GM18511 (cell line): ENCODE results near the gene MFNG.

ENCODE experiments used
- ATAC-seq: cut with Tn5 transposase; IDR thresholded peaks from one replicate; pipeline ENCODE4 v1.9.1; 2021; ENCODE audit warnings: mild to moderate bottlenecking, moderate library complexity; ENCODE audit not compliant: unreplicated experiment

Gene MFNG

DNA sequence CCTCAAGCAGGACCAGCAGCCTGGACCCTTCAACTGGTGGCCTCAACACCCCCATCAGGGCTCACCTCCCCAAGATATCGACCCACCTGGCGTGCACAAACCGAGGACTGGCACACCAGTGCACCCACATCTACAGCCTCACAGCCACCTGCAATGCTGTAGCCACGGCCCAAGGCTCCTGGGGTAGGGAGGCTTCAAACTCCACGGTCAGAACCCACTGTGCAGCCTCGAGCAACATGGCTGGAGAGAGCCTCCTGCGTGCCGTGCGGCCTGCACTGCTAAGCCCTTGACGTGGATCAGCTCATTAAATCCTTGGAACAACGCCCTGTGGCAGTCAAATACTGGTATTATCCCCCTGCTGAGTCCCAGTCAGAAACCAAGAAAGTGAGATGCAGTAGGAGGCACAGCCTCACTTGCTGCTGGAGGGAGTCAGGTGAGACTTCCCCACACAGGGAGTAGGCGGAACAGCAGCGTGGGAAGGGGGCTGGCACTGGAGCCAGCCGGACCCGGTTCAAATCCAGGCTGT, 28.4 kb upstream of the MFNG start:
- no peak for ATAC-seq

DNA sequence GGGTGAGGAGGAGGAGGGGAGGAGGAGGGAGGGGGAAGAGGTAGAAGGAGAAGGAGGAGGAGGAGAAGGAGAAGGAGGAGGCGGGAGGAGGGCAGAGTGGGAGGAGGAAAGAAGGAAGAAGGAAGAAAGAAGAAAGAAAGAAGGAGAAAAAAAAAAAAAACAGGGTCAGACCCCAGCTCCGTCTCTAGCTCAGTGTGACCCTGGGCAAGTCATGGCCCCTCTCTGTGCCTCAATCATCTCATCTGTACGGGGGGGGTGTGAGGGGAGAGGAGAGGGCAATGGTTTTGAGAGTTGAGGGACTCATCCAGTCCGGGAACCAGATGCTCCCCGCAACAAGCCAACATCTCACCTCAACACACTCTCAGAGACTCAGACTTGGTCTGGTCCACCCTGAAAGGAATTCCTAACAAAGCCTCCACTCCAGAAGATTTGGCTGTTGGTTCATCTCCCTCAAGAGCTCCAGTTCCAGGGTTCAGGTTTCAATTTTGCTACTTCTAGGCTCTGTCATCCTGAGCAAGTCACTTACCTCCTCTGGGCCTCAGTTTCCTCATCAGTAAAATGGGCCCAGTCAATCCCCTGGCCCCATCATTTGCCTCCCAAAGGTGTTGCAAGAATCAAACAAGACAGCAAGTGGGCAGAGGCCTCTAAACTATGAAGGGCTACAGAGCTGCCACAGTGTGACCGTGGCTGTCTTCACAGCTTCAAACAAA, 25.4 kb upstream of the MFNG start:
- ATAC-seq: no peak

DNA sequence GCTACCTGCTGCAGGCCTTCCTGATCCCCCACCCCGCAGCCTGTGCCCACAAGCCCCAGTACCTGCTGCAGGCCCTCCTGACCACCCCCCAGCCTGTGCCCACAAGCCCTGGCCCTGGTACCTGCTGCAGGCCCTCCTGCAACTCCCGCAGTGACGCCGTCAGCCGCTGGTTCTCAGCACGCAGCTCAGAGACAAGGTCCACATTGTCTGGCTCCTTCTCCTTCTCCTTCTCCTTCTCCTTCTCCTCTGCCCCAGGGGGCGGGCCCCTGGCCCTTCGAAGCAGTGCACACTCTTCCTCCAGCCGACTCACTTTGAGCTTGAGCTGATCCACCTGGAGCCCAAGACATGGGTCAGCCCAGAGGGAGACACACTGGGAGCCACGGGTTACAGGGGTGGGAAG, 23.9 kb upstream of the MFNG start:
- ATAC-seq: no peak

DNA sequence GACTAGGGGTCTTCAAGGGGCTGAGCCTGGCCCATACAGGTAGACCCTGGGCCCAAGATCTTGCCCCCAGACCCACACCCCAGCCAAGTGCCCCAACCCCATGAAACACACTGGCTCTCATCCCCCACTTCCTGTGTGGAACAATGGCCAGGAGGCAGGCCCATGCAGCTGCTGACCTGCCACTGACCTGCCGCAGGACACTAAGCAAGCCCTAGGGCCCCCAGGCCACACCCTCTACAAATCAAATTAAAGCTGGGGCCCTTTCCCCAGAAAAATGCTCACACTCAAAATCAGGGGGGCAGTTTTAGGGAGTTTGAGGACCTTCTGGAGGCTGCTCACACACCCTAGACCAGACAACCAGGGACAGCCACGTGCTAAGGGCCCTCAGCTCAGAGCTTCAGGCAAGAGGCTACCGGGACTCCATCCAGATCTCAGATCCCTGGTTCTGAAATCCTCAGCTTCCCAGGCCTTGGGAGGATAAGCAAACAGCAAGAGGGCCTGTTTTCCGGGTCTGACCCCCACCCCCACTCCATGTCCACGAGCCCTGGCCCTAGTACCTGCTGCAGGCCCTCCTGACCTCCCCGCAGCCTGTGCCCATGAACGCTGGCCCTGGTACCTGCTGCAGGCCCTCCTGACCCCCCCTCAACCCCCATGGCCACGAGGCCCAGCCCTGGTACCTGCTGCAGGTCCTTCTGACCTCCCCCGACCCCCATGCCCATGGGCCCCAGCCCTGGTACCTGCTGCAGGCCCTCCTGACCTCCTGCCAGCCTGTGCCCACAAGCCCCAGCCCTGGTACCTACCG, 23.1 kb upstream of the MFNG start:
- no peak for ATAC-seq

GRCh38 chr22:37508431-37508992, 22.3 kb upstream of the MFNG start:
- ATAC-seq: no peak

- ATAC-seq: no peak
Measured at GRCh38 chr22:37507731-37508130, 21.5 kb upstream of the MFNG start.

DNA sequence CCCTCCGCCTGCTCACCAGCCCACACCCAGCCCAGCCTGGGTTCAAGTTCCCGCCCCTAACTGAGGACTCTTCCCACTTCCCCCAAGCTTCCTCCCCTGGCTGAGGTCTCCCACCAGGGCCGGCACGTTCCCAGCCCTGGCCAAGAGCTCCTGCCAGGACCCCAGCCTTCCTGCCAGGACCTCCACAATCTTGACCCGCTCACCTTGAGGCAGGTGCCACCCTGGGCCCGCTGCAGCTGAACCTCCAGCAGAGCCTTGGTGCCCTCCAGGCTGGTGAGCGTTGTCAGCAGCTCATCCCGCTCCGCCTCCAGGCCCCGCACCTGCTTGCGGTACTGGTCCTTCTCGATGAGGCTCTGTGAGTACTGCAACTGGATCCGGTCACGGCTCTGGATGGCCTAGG, 19.8 kb upstream of the MFNG start:
- no peak for ATAC-seq

DNA sequence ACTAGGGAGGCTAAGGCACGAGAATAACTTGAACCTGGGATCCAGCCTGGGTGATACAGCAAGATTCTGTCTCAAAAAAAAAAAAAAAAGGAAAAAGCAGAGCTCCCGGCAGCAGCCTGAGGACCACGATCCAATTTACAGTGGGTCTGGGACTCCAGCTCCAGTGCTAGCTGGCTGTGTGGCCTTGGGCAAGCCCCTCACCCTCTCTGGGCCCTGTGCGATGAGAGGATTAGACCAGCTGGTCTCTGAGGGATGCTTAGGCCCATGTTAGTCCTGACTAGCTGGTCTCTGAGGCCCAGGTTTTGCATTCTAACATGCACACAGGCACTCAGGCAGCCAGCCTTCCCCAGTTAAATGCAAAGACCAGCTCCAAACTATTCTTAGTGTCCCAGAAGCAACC, 19.4 kb upstream of the MFNG start:
- ATAC-seq: no peak

DNA sequence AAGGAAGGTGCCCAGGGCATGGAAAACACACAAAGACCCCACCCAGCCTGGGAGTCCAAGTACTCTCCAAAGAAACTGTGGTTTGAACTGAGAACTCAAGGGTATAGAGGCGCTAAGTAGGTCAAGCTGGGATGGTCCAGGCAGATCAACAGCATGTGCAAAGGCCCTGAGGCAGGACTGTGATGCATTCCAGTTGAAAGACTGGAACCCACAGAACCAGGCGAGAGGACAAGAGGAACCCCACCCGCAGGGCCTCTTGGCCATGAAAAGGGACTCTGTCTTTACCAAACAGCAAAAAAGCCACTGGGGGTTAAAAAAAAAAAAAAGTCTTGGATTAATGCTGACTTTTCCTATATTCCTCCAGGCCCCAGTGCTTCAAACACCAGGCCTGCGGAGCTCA, 18.8 kb upstream of the MFNG start:
- ATAC-seq: no peak

DNA sequence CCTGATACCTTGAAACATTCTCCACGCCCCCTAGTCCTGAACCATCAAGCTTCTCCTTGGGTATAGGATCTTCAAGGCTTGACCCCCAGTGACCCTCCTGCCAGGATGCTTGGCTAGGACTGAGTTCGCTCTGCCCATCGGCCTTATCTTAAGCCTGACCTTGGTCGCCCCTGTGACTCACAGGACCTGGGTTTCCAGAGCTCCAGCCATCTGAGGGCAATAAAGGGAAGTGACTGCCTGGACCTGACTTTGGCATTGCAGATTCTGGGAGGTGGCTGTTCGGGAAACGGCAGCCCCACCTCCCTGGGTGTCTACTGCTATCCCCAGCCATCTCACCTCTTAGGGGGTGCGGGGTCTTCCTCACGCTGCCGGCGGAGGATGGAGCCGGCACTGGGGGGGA, 17.7 kb upstream of the MFNG start:
- ATAC-seq: no peak

GRCh38 chr22:37503183-37503683, 17.0 kb upstream of the MFNG start:
- ATAC-seq: no peak

DNA sequence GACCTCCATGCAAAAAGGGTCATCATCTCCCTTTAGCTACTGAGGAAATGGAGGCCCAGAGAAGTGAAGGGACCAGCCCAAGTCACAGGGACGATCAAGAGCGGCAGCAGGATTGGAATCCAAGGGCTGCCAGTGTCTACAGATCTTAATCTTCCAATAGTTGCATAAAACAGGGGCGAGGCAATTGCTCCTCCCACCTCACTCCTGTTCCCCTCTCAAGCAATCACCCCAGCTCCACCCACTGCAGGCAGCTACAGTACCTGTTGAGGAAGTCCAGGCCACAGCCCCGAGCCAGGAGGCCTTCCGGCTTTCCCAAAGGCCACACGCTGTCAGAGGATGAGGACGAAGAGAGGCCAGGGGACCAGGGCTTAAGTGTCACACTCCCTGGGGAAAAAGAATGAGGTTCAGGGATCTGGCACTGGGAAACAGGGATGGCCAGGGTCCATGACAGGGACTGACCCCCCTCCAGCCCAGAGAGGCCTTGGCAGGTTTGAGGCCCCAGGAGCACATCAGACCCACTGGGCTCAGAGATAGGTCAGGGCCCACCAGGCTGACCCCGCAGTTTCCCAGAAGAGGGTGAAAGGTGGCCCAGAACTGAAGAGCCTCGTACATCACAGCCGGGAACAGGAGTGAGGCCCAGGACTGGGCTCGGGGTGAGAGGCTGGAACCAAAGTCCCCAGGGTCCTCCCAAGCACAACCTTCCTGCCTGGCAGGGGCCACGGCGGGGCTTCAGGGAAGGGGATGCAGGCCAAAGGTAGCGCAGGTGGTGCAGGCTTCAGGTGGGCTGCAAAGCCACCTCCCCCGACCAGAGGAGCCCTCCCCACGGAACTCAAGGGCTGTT, 16.4 kb upstream of the MFNG start:
- ATAC-seq: no peak

DNA sequence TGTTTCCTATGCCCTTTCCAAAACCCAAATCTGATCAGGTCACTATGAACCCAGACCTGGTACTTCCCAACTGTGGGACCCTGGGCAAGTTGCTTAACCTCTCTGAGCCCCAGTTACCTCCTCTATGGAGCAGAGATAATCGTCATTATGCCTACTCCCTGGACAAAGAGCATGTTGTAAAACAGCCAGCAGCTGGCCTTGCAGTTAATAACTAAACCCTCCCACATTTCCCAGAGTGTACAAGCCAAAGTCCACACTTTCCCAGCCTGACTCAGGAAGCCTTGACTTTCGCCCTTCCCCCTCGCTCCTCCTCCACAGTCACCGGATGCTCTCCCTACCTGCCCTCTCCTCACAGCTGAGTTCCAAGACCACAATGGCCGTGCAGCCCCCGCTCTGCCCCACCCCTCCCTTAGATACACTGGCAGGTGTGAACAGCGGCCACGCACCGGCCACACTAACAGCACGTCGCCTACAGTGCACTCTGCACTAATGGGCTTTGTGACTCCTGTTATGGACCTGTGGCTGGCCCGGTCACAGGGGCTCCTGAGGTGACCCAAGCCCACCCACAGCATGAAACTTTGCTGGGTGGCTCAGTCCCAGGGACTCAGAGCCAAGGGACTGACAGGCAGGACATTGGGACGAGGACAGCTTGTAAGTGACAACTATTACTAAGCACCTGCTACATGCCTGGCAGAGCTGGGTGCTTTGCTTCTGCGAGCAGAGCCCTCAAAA, 15.6 kb upstream of the MFNG start:
- ATAC-seq: no peak

DNA sequence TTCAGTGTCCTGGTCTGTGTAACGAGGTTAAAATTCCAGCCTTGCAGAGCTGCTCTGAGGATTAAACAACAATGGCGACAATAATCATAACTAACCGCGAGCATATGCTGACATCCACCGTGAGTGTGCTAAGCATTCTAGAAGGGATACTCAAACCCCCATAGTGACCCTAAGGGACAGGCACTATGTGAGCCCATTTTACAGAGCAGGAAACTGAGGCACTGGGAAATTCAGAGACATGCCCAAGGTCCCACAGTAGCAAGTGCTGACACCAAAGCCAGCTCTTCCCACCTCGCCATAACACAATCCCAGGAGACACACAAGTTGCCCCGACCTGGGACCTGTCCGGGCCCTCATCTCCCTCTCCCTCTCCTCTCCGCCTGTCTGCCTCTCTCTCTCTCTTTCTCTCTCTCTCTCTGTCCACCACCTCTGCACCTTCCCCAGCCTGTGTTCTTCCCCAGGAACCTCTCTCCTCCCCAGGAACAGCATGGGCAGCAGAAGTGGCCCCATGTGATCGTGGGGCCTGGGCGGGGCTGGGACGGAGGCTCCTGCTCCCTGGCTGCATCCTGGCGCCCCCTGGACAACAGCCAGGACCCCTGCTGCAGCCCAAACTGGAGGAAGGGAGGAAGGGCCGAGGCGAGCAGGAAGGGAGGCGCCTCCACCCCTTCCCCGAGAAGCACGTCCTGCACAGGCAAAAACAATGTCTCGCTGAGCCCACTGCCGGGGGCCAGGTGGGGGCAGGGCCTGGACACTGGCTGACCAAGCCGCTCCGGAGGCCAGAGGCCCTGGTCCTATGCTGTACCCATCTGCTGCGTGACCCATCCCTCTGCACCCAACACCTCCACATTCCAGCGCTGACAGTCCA, 14.8 kb upstream of the MFNG start:
- ATAC-seq: no peak

GRCh38 chr22:37499789-37500540, 13.8 kb upstream of the MFNG start:
- no peak for ATAC-seq

- no peak for ATAC-seq
Measured at GRCh38 chr22:37499027-37499707, 13.0 kb upstream of the MFNG start.

GRCh38 chr22:37498289-37498909, 12.2 kb upstream of the MFNG start:
- no peak for ATAC-seq
